GM19397 (cell line): ENCODE data around the gene CYB561D1.

Experiments
- ATAC-seq: cut with Tn5 transposase; IDR thresholded peaks from one replicate; pipeline ENCODE4 v1.9.1; 2021; ENCODE audit warnings: mild to moderate bottlenecking, moderate library complexity; ENCODE audit not compliant: unreplicated experiment

CYB561D1 gene

GRCh38 chr1:109499661-109500536, 6.0 kb downstream of the CYB561D1 start:
- no peak for ATAC-seq

GRCh38 chr1:109500941-109501381, 7.1 kb downstream of the CYB561D1 start:
- ATAC-seq = no peak

GRCh38 chr1:109501644-109502363, 7.9 kb downstream of the CYB561D1 start:
- no peak for ATAC-seq

GRCh38 chr1:109502364-109502851, 8.5 kb downstream of the CYB561D1 start:
- ATAC-seq = no peak

- no peak for ATAC-seq
Measured at GRCh38 chr1:109503935-109504334, 10.0 kb downstream of the CYB561D1 start.

GRCh38 chr1:109504974-109505373, 11.1 kb downstream of the CYB561D1 start:
- ATAC-seq = no peak

GRCh38 chr1:109508001-109508872, 14.3 kb downstream of the CYB561D1 start:
- no peak for ATAC-seq

- no peak for ATAC-seq
Measured at GRCh38 chr1:109508873-109509175, 14.9 kb downstream of the CYB561D1 start.

- peak; percentile 61 for ATAC-seq
Measured at GRCh38 chr1:109509176-109510134, 15.6 kb downstream of the CYB561D1 start, which contains the start of gene AMIGO1. TSS of gene AMIGO1 (minus strand) at chr1:109509727. CDS start at chr1:109508912, 815 bp downstream.

- ATAC-seq = no peak
Measured at GRCh38 chr1:109513110-109513710, 19.3 kb downstream of the CYB561D1 start.

GRCh38 chr1:109514846-109515245, 21.0 kb downstream of the CYB561D1 start:
- no peak for ATAC-seq

GRCh38 chr1:109516872-109517271, 23.0 kb downstream of the CYB561D1 start:
- no peak for ATAC-seq

GRCh38 chr1:109517337-109517736, 23.4 kb downstream of the CYB561D1 start:
- no peak for ATAC-seq

GRCh38 chr1:109521002-109521951, 27.4 kb downstream of the CYB561D1 start:
- no peak for ATAC-seq

GRCh38 chr1:109522026-109522425, 28.1 kb downstream of the CYB561D1 start:
- no peak for ATAC-seq

- no peak for ATAC-seq
Measured at GRCh38 chr1:109523706-109524105, 29.8 kb downstream of the CYB561D1 start.

- peak; percentile 53 for ATAC-seq
Measured at GRCh38 chr1:109527098-109527811, 33.4 kb downstream of the CYB561D1 start.
